Activated naive CD8-positive, alpha-beta T cell treated with anti-CD3 and anti-CD28 coated beads, Interleukin-2, amount 10 ng/mL, durations not matched to agents 7 days and 5 days (primary cell): Measurements from ENCODE around the gene HDC. TPM values are rescaled to one million over a fixed set of nuclear protein-coding genes. Genes with fewer than 3 reads are reported as not detected.

Experiments used
- ATAC-seq: fragments of 150-1000 bp; cut with Tn5 transposase; one replicate; pipeline ENCODE4 v1.10.0; 2021; ENCODE audit warnings: low read depth, moderate library complexity
- POLR2A ChIA-PET: fragments of 350-600 bp; sonication (Branson Sonifier 250); formaldehyde crosslinking; loops from one replicate; lab custom pipeline; 2021; ENCODE audit warnings: antibody characterized with exemption; lab: Charles Lee
- DNase-seq: peaks from one replicate; pipeline ENCODE4 v3.0.0; 2021
- H3K27ac Mint-ChIP-seq: one replicate; pipeline ENCODE4 v1.8.0; 2022; ENCODE audit warnings: mild to moderate bottlenecking, mixed read lengths
- H3K27me3 Mint-ChIP-seq: one replicate; pipeline ENCODE4 v1.8.0; 2022; ENCODE audit warnings: mild to moderate bottlenecking, moderate library complexity, mixed read lengths
- H3K36me3 Mint-ChIP-seq: one replicate; pipeline ENCODE4 v1.8.0; 2021; ENCODE audit warnings: mild to moderate bottlenecking, mixed read lengths
- H3K4me1 Mint-ChIP-seq: one replicate; pipeline ENCODE4 v1.8.0; 2021; ENCODE audit warnings: mixed read lengths
- H3K4me3 Mint-ChIP-seq: one replicate; pipeline ENCODE4 v1.8.0; 2022; ENCODE audit warnings: mild to moderate bottlenecking, moderate library complexity, mixed read lengths
- H3K9me3 Mint-ChIP-seq: one replicate; pipeline ENCODE4 v1.8.0; 2021; ENCODE audit warnings: mixed read lengths
- total RNA-seq, 2 experiments: library from RNA; stranded (reverse); gene quantifications; one replicate each; pipeline ENCODE4 v1.2.3, GENCODE V29; 2021

HDC gene
- total RNA-seq, 2 experiments from 2014 or later = 0.22 TPM; not detected in 1

- peaks cover 5% of the 10 kb centered on the region for H3K4me1 Mint-ChIP-seq
- H3K36me3 Mint-ChIP-seq = peaks cover 47% of the 10 kb centered on the region
- no peaks in the 10 kb centered on the region for H3K9me3 Mint-ChIP-seq
- POLR2A ChIA-PET = interaction anchor here (1.2 kb wide), 1 partner anchor 49 kb away, joined by 4 read pairs; the partner anchor contains the start of gene SLC27A2
- no peak for DNase-seq
- H3K4me3 Mint-ChIP-seq = no peak overlapping the region
- H3K27me3 Mint-ChIP-seq = no peaks in the 10 kb centered on the region
- no peak overlapping the region for H3K27ac Mint-ChIP-seq
- no peak for ATAC-seq
These were observed 33.8 kb downstream of the HDC start for GRCh38 chr15:50231761-50232160.

- no peak overlapping the region for H3K4me3 Mint-ChIP-seq
- ATAC-seq (no peak), DNase-seq (no peak)
- H3K36me3 Mint-ChIP-seq = peaks cover 38% of the 10 kb centered on the region
- H3K27me3 Mint-ChIP-seq = no peaks in the 10 kb centered on the region
- H3K9me3 Mint-ChIP-seq = no peaks in the 10 kb centered on the region
- POLR2A ChIA-PET = interaction anchor here (0.6 kb wide), 1 partner anchor 12 kb away, joined by 5 read pairs; no protein-coding TSS in a partner anchor
- peaks cover 5% of the 10 kb centered on the region for H3K4me1 Mint-ChIP-seq
- H3K27ac Mint-ChIP-seq = no peak overlapping the region
These were observed 36.2 kb downstream of the HDC start for GRCh38 chr15:50229336-50229735.

GRCh38 chr15:50228866-50229265 lies 36.7 kb downstream of the HDC start:
- H3K27me3 Mint-ChIP-seq = no peaks in the 10 kb centered on the region
- ATAC-seq (no peak), DNase-seq (no peak)
- H3K27ac Mint-ChIP-seq = no peak overlapping the region
- no peaks in the 10 kb centered on the region for H3K9me3 Mint-ChIP-seq
- POLR2A ChIA-PET = no interaction called here
- peaks cover 5% of the 10 kb centered on the region for H3K4me1 Mint-ChIP-seq
- no peak overlapping the region for H3K4me3 Mint-ChIP-seq
- H3K36me3 Mint-ChIP-seq = peaks cover 34% of the 10 kb centered on the region

GRCh38 chr15:50227076-50227475 lies 38.5 kb downstream of the HDC start:
- no peaks in the 10 kb centered on the region for H3K27me3 Mint-ChIP-seq
- ATAC-seq (no peak), DNase-seq (no peak)
- peaks cover 36% of the 10 kb centered on the region for H3K36me3 Mint-ChIP-seq
- POLR2A ChIA-PET = no interaction called here
- H3K4me1 Mint-ChIP-seq = no peaks in the 10 kb centered on the region
- H3K4me3 Mint-ChIP-seq = no peak overlapping the region
- H3K27ac Mint-ChIP-seq = no peak overlapping the region
- no peaks in the 10 kb centered on the region for H3K9me3 Mint-ChIP-seq

GRCh38 chr15:50225938-50226337 lies 39.6 kb downstream of the HDC start:
- ATAC-seq = no peak
- Mint-ChIP-seq H3K9me3 (no peaks in the 10 kb centered on the region), H3K27me3 (no peaks in the 10 kb centered on the region), H3K27ac (no peak overlapping the region), H3K4me1 (no peaks in the 10 kb centered on the region), H3K36me3 (peaks cover 36% of the 10 kb centered on the region), H3K4me3 (no peak overlapping the region)
- no peak for DNase-seq
- POLR2A ChIA-PET = no interaction called here

- Mint-ChIP-seq H3K27me3 (no peaks in the 10 kb centered on the region), H3K36me3 (peaks cover 32% of the 10 kb centered on the region), H3K9me3 (no peaks in the 10 kb centered on the region), H3K4me1 (no peaks in the 10 kb centered on the region), H3K27ac (no peak overlapping the region), H3K4me3 (no peak overlapping the region)
- POLR2A ChIA-PET = no interaction called here
- DNase-seq (no peak), ATAC-seq (no peak)
These were observed 40.5 kb downstream of the HDC start for GRCh38 chr15:50225057-50225456.

GRCh38 chr15:50224606-50225005 lies 40.9 kb downstream of the HDC start:
- ATAC-seq = no peak
- no peak for DNase-seq
- POLR2A ChIA-PET = no interaction called here
- Mint-ChIP-seq H3K27me3 (no peaks in the 10 kb centered on the region), H3K27ac (no peak overlapping the region), H3K4me1 (no peaks in the 10 kb centered on the region), H3K9me3 (no peaks in the 10 kb centered on the region), H3K36me3 (peaks cover 32% of the 10 kb centered on the region), H3K4me3 (no peak overlapping the region)

- POLR2A ChIA-PET = no interaction called here
- H3K9me3 Mint-ChIP-seq = no peaks in the 10 kb centered on the region
- H3K4me3 Mint-ChIP-seq = no peak overlapping the region
- no peaks in the 10 kb centered on the region for H3K27me3 Mint-ChIP-seq
- DNase-seq = no peak
- H3K36me3 Mint-ChIP-seq = peaks cover 21% of the 10 kb centered on the region
- ATAC-seq = no peak
- no peaks in the 10 kb centered on the region for H3K4me1 Mint-ChIP-seq
- H3K27ac Mint-ChIP-seq = no peak overlapping the region
These were observed 43.3 kb downstream of the HDC start for GRCh38 chr15:50222181-50222580.

- no peak for ATAC-seq
These were observed 45.7 kb downstream of the HDC start for GRCh38 chr15:50219820-50220219.

GRCh38 chr15:50218691-50219090 lies 46.8 kb downstream of the HDC start:
- DNase-seq (no peak), ATAC-seq (no peak)
- Mint-ChIP-seq H3K4me1 (no peaks in the 10 kb centered on the region), H3K4me3 (no peak overlapping the region), H3K27me3 (no peaks in the 10 kb centered on the region), H3K9me3 (peaks cover 4% of the 10 kb centered on the region), H3K27ac (no peak overlapping the region), H3K36me3 (peaks cover 16% of the 10 kb centered on the region)
- POLR2A ChIA-PET = no interaction called here

More at GRCh38 chr15:50219820-50220219, 45.7 kb downstream of the HDC start:
- POLR2A ChIA-PET = no interaction called here
- no peaks in the 10 kb centered on the region for H3K27me3 Mint-ChIP-seq
- no peaks in the 10 kb centered on the region for H3K4me1 Mint-ChIP-seq
- H3K36me3 Mint-ChIP-seq = peaks cover 15% of the 10 kb centered on the region
- H3K27ac Mint-ChIP-seq = no peak overlapping the region
- H3K9me3 Mint-ChIP-seq = peaks cover 1% of the 10 kb centered on the region
- H3K4me3 Mint-ChIP-seq = no peak overlapping the region
- DNase-seq = no peak

- POLR2A ChIA-PET = no interaction called here
- H3K4me3 Mint-ChIP-seq = no peak overlapping the region
- H3K9me3 Mint-ChIP-seq = peaks cover 4% of the 10 kb centered on the region
- H3K36me3 Mint-ChIP-seq = peaks cover 15% of the 10 kb centered on the region
- no peaks in the 10 kb centered on the region for H3K4me1 Mint-ChIP-seq
- DNase-seq = no peak
- H3K27ac Mint-ChIP-seq = no peak overlapping the region
- H3K27me3 Mint-ChIP-seq = peaks cover 4% of the 10 kb centered on the region
- ATAC-seq = no peak
These were observed 47.2 kb downstream of the HDC start for GRCh38 chr15:50218291-50218690.

- no peak for ATAC-seq
These were observed 54.9 kb downstream of the HDC start for GRCh38 chr15:50210462-50211157.

GRCh38 chr15:50209809-50210208 lies 55.7 kb downstream of the HDC start:
- POLR2A ChIA-PET = no interaction called here
- H3K27ac Mint-ChIP-seq = peak overlapping the region; percentile 42
- H3K4me1 Mint-ChIP-seq = peaks cover 3% of the 10 kb centered on the region
- H3K36me3 Mint-ChIP-seq = peaks cover 74% of the 10 kb centered on the region
- DNase-seq = no peak
- peaks cover 20% of the 10 kb centered on the region for H3K9me3 Mint-ChIP-seq
- H3K27me3 Mint-ChIP-seq = peaks cover 10% of the 10 kb centered on the region
- no peak overlapping the region for H3K4me3 Mint-ChIP-seq
- no peak for ATAC-seq

More at GRCh38 chr15:50210462-50211157, 54.9 kb downstream of the HDC start:
- H3K27me3 Mint-ChIP-seq = peaks cover 10% of the 10 kb centered on the region
- POLR2A ChIA-PET = no interaction called here
- DNase-seq = no peak
- peaks cover 3% of the 10 kb centered on the region for H3K4me1 Mint-ChIP-seq
- H3K27ac Mint-ChIP-seq = no peak overlapping the region
- H3K36me3 Mint-ChIP-seq = peaks cover 68% of the 10 kb centered on the region
- peaks cover 22% of the 10 kb centered on the region for H3K9me3 Mint-ChIP-seq
- H3K4me3 Mint-ChIP-seq = no peak overlapping the region

- DNase-seq (no peak), ATAC-seq (no peak)
- Mint-ChIP-seq H3K27ac (no peak overlapping the region), H3K27me3 (no peaks in the 10 kb centered on the region), H3K4me3 (no peak overlapping the region), H3K36me3 (peaks cover 67% of the 10 kb centered on the region), H3K4me1 (peaks cover 3% of the 10 kb centered on the region), H3K9me3 (peaks cover 6% of the 10 kb centered on the region)
- POLR2A ChIA-PET = no interaction called here
These were observed 59.5 kb downstream of the HDC start for GRCh38 chr15:50206020-50206419.
